Fibroblast of gingiva (primary cell): ENCODE results near the gene RPP30.
"Not testable (repeated sequence)": the region's sequence is repeated elsewhere in the genome, so short reads cannot be mapped to it uniquely, and the experiment has no call there.

Source experiments
- DNase-seq: peaks from one replicate; pipeline ENCODE4 v3.0.0-alpha.2; 2011; ENCODE audit warnings: low read depth

RPP30 gene

GRCh38 chr10:90917238-90917967, 45.6 kb downstream of the RPP30 start:
- no peak for DNase-seq

GRCh38 chr10:90917968-90918318, 46.2 kb downstream of the RPP30 start:
- DNase-seq, result no peak

GRCh38 chr10:90919683-90920574, 48.2 kb downstream of the RPP30 start:
- no peak for DNase-seq

- peak; percentile 77 for DNase-seq
Observed at GRCh38 chr10:90920986-90921666, 49.4 kb downstream of the RPP30 start, which contains the start of gene ANKRD1. Gene ANKRD1 (minus strand): TSS chr10:90921087. CDS start chr10:90921027, 60 bp downstream.

GRCh38 chr10:90921906-90922305, 50.1 kb downstream of the RPP30 start:
- no peak for DNase-seq

- DNase-seq, result no peak
Observed at GRCh38 chr10:90923111-90923731, 51.4 kb downstream of the RPP30 start.

GRCh38 chr10:90924552-90924951, 52.8 kb downstream of the RPP30 start:
- no peak for DNase-seq

- no peak for DNase-seq
Observed at GRCh38 chr10:90925079-90926029, 53.6 kb downstream of the RPP30 start.

GRCh38 chr10:90927293-90927692, 55.5 kb downstream of the RPP30 start:
- no peak for DNase-seq

GRCh38 chr10:90929179-90929578, 57.4 kb downstream of the RPP30 start:
- no peak for DNase-seq

- DNase-seq, result peak; percentile 87
Observed at GRCh38 chr10:90930070-90930837, 58.5 kb downstream of the RPP30 start.

GRCh38 chr10:90930971-90931871, 59.4 kb downstream of the RPP30 start:
- peak; percentile 51 for DNase-seq

- DNase-seq, result no peak
Observed at GRCh38 chr10:90935581-90936275, 64.0 kb downstream of the RPP30 start.

- DNase-seq, result no peak
Observed at GRCh38 chr10:90936276-90936659, 64.5 kb downstream of the RPP30 start.

GRCh38 chr10:90937645-90938258, 66.0 kb downstream of the RPP30 start:
- no peak for DNase-seq

GRCh38 chr10:90939116-90939515, 67.3 kb downstream of the RPP30 start:
- no peak for DNase-seq

- no peak for DNase-seq
Observed at GRCh38 chr10:90939648-90940047, 67.9 kb downstream of the RPP30 start.

GRCh38 chr10:90942980-90943379, 71.2 kb downstream of the RPP30 start:
- not testable (repeated sequence) for DNase-seq
